GM19455 (cell line): ENCODE data around the gene TOMM70.

Experiments
- ATAC-seq: cut with Tn5 transposase; IDR thresholded peaks from one replicate; pipeline ENCODE4 v1.9.1; 2021; ENCODE audit not compliant: unreplicated experiment

TOMM70 gene

GRCh38 chr3:100412912-100413590 is 12.2 kb upstream of the TOMM70 start:
- no peak for ATAC-seq

- ATAC-seq: no peak
Observed at GRCh38 chr3:100411091-100411982, 10.4 kb upstream of the TOMM70 start.

- no peak for ATAC-seq
Observed at GRCh38 chr3:100407977-100408532, 7.2 kb upstream of the TOMM70 start.

- no peak for ATAC-seq
Observed at GRCh38 chr3:100407164-100407563, 6.3 kb upstream of the TOMM70 start.

- ATAC-seq: no peak
Observed at GRCh38 chr3:100404250-100404548, 3.3 kb upstream of the TOMM70 start.

GRCh38 chr3:100403362-100404249 is 2.7 kb upstream of the TOMM70 start:
- no peak for ATAC-seq

- no peak for ATAC-seq
Observed at GRCh38 chr3:100402891-100403290, 2.0 kb upstream of the TOMM70 start.

- ATAC-seq: no peak
Observed at GRCh38 chr3:100402256-100402655, 1.4 kb upstream of the TOMM70 start.

- ATAC-seq: peak; percentile 18
Observed at GRCh38 chr3:100401674-100402041, 769 bp upstream of the TOMM70 start.

GRCh38 chr3:100400419-100400779 is 490 bp downstream of the TOMM70 start:
- ATAC-seq: peak; percentile 16

GRCh38 chr3:100399341-100400071 is 1.4 kb downstream of the TOMM70 start:
- no peak for ATAC-seq

- no peak for ATAC-seq
Observed at GRCh38 chr3:100396967-100397366, 3.9 kb downstream of the TOMM70 start.

- no peak for ATAC-seq
Observed at GRCh38 chr3:100395679-100396431, 5.0 kb downstream of the TOMM70 start.

GRCh38 chr3:100389025-100389424 is 11.9 kb downstream of the TOMM70 start:
- no peak for ATAC-seq

GRCh38 chr3:100386437-100387074 is 14.3 kb downstream of the TOMM70 start:
- ATAC-seq: no peak

GRCh38 chr3:100384733-100385525 is 16.0 kb downstream of the TOMM70 start:
- ATAC-seq: no peak

GRCh38 chr3:100376301-100376700 is 24.6 kb downstream of the TOMM70 start:
- ATAC-seq: no peak

GRCh38 chr3:100374521-100374920 is 26.4 kb downstream of the TOMM70 start:
- no peak for ATAC-seq

GRCh38 chr3:100370756-100371155 is 30.1 kb downstream of the TOMM70 start:
- no peak for ATAC-seq
